Natural killer cell (primary cell): Measurements from ENCODE around the gene RGS16. TPM values are rescaled to one million over a fixed set of nuclear protein-coding genes. Genes with fewer than 3 reads are reported as not detected.

Source experiments
- ATAC-seq, 3 donors: fragments of 150-1000 bp in 2 of 3; fragments of 200-7000 bp in 1 of 3; cut with Tn5 transposase; 1 replicate in 1 of 3; 2 replicates in 2 of 3; pipeline ENCODE4 v1.10.0; 2021; ENCODE audit warnings: mild to moderate bottlenecking in 2 of 3, moderate library complexity in 2 of 3
- DNase-seq, 2 donors: peaks; one replicate each; pipeline versions ENCODE4 v3.0.0 to v3.0.0-alpha.2; 2013 to 2021; ENCODE audit warnings: mixed read lengths in 1 of 2
- H3K27ac ChIP-seq: one replicate; pipeline ENCODE4 v1.5.1; 2013; ENCODE audit warnings: mild to moderate bottlenecking, low read length
- H3K27me3 ChIP-seq: one replicate; pipeline ENCODE4 v1.6.1; 2013; ENCODE audit warnings: low read length; ENCODE audit not compliant: control insufficient read depth, insufficient read depth
- H3K36me3 ChIP-seq: one replicate; pipeline ENCODE4 v1.6.1; 2013; ENCODE audit warnings: low read length; ENCODE audit not compliant: control insufficient read depth, insufficient read depth
- H3K4me1 ChIP-seq: one replicate; pipeline ENCODE4 v1.6.1; 2013; ENCODE audit warnings: low read length; ENCODE audit not compliant: control insufficient read depth, insufficient read depth
- H3K4me3 ChIP-seq: one replicate; pipeline ENCODE4 v1.5.1; 2013; ENCODE audit warnings: low read length
- H3K9me3 ChIP-seq: one replicate; pipeline ENCODE4 v1.6.1; 2013; ENCODE audit warnings: low read length; ENCODE audit not compliant: control insufficient read depth, insufficient read depth
- H3K27ac Mint-ChIP-seq, 2 donors: one replicate each; pipeline ENCODE4 v1.8.0; 2022; ENCODE audit warnings: mild to moderate bottlenecking in 2 of 2, mixed read lengths in 2 of 2, moderate library complexity in 1 of 2
- H3K27me3 Mint-ChIP-seq, 2 donors: one replicate each; pipeline ENCODE4 v1.8.0; 2022; ENCODE audit warnings: low read depth in 2 of 2, mixed read lengths in 2 of 2
- H3K36me3 Mint-ChIP-seq: one replicate; pipeline ENCODE4 v1.8.0; 2022; ENCODE audit warnings: mixed read lengths
- H3K4me1 Mint-ChIP-seq, 2 donors: one replicate each; pipeline ENCODE4 v1.8.0; 2022; ENCODE audit warnings: mixed read lengths in 2 of 2
- H3K4me3 Mint-ChIP-seq: one replicate; pipeline ENCODE4 v1.8.0; 2022; ENCODE audit warnings: mild to moderate bottlenecking, moderate library complexity, mixed read lengths
- H3K9me3 Mint-ChIP-seq, 2 donors: one replicate each; pipeline ENCODE4 v1.8.0; 2022; ENCODE audit warnings: mixed read lengths in 2 of 2
- CTCF ChIP-seq: fragments of 200-600 bp; IDR thresholded peaks from one replicate; pipeline ENCODE4 v1.8.0; 2022; ENCODE audit warnings: antibody characterized with exemption
- WGBS: methylation state at CpG from one replicate; pipeline ENCODE4 v1.1.7; 2013; ENCODE audit warnings: missing lambda C conversion rate; ENCODE audit not compliant: insufficient coverage; 5-methylcytosine and 5-hydroxymethylcytosine counted together
- intact Hi-C: fragments of 100-400 bp; cut with micrococcal nuclease; formaldehyde crosslinking; loops from one replicate; pipeline ENCODE4 v1.14.2; 2022
- total RNA-seq, 4 donors: library from RNA; stranded (reverse); fragments of 120-200 nt in 1 of 4; gene quantifications; one replicate each; pipeline versions ENCODE4 v1.2.3 to v1.2.4, GENCODE V29; 2013 to 2022

RGS16 gene
- total RNA-seq, 3 donors from 2014 or later (not counting 1 experiment from before 2014, with no cell fraction given), result 1.3 to 9.6 (median 4.2) TPM

- intact Hi-C loops, result no loop called here
- H3K4me3 ChIP-seq, result no peak overlapping the region
- Mint-ChIP-seq H3K9me3 (no peaks in the 10 kb centered on the region), H3K4me1 (peaks cover 0 to 3% of the 10 kb centered on the region in 2 donors), H3K4me3 (no peak overlapping the region), H3K27ac (no peak overlapping the region), H3K36me3 (no peaks in the 10 kb centered on the region), H3K27me3 (peaks cover 22 to 27% of the 10 kb centered on the region in 2 donors)
- ATAC-seq (no peak), DNase-seq (no peak)
- H3K27ac ChIP-seq, result no peak overlapping the region
- TF ChIP-seq CTCF, result no peak
- 94% methylated on average over 1 of the region's 1 CpG for WGBS
- no peaks in the 10 kb centered on the region for H3K36me3 ChIP-seq
- no peaks in the 10 kb centered on the region for H3K27me3 ChIP-seq
- no peaks in the 10 kb centered on the region for H3K4me1 ChIP-seq
- no peaks in the 10 kb centered on the region for H3K9me3 ChIP-seq
Observed at GRCh38 chr1:182639330-182639729, 35.1 kb upstream of the RGS16 start.

DNA sequence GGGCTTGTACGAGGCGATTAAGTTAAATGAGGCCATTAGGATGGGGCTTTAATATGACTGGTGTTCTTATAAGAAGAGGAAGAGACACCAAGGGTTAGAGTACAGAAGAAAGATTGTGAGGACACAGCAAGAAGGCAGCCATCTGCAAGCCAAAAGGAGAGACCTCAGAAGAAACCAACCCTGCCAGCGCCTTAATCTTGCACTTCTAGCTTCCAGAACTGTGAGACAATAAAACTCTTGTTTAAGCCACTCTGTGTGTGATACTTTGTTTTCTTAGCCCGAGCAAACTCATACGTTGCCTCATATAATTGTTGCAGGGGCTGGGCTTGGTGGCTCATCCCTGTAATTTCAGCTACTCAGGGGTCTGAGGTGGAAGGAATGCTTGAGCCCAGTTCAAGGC lies 33.6 kb upstream of the RGS16 start:
- intact Hi-C loops, result no loop called here
- Histone ChIP-seq H3K27me3 (no peaks in the 10 kb centered on the region), H3K27ac (no peak overlapping the region), H3K36me3 (no peaks in the 10 kb centered on the region), H3K9me3 (no peaks in the 10 kb centered on the region), H3K4me3 (no peak overlapping the region), H3K4me1 (peaks cover 3% of the 10 kb centered on the region)
- no peak overlapping the region for H3K4me3 Mint-ChIP-seq
- DNase-seq, result no peak
- no peak for TF ChIP-seq CTCF
- H3K36me3 Mint-ChIP-seq, result no peaks in the 10 kb centered on the region
- H3K27ac Mint-ChIP-seq, result no peak overlapping the region
- H3K9me3 Mint-ChIP-seq, result no peaks in the 10 kb centered on the region
- H3K4me1 Mint-ChIP-seq, result peaks cover 4% of the 10 kb centered on the region in 2 donors
- ATAC-seq, result no peak
- 96% methylated on average over 5 of the region's 5 CpGs for WGBS
- H3K27me3 Mint-ChIP-seq, result peaks cover 33 to 40% of the 10 kb centered on the region in 2 donors

- Mint-ChIP-seq H3K9me3 (no peaks in the 10 kb centered on the region), H3K36me3 (no peaks in the 10 kb centered on the region), H3K27me3 (peaks cover 40 to 59% of the 10 kb centered on the region in 2 donors), H3K4me1 (peaks cover 14 to 16% of the 10 kb centered on the region in 2 donors), H3K27ac (no peak overlapping the region), H3K4me3 (no peak overlapping the region)
- 74% methylated on average over 2 of the region's 2 CpGs for WGBS
- Histone ChIP-seq H3K27me3 (no peaks in the 10 kb centered on the region), H3K4me1 (peaks cover 3% of the 10 kb centered on the region), H3K36me3 (no peaks in the 10 kb centered on the region), H3K4me3 (no peak overlapping the region), H3K9me3 (no peaks in the 10 kb centered on the region), H3K27ac (no peak overlapping the region)
- no peak for ATAC-seq
- intact Hi-C loops, result no loop called here
- no peak for TF ChIP-seq CTCF
- no peak for DNase-seq
Observed at GRCh38 chr1:182635871-182636270, 31.7 kb upstream of the RGS16 start.
